GM21825 (cell line): Measurements from ENCODE around the gene FHDC1.

Experiments
- ATAC-seq: cut with Tn5 transposase; IDR thresholded peaks from one replicate; pipeline ENCODE4 v1.9.1; 2021; ENCODE audit warnings: mild to moderate bottlenecking, moderate library complexity; ENCODE audit not compliant: unreplicated experiment

FHDC1 gene

GRCh38 chr4:152956650-152957436, 20.7 kb downstream of the FHDC1 start:
- ATAC-seq, result no peak

GRCh38 chr4:152957437-152958171, 21.5 kb downstream of the FHDC1 start:
- ATAC-seq, result no peak

- no peak for ATAC-seq
Observed at GRCh38 chr4:152959080-152959479, 23.0 kb downstream of the FHDC1 start.

- no peak for ATAC-seq
Observed at GRCh38 chr4:152960082-152960481, 24.0 kb downstream of the FHDC1 start.

DNA sequence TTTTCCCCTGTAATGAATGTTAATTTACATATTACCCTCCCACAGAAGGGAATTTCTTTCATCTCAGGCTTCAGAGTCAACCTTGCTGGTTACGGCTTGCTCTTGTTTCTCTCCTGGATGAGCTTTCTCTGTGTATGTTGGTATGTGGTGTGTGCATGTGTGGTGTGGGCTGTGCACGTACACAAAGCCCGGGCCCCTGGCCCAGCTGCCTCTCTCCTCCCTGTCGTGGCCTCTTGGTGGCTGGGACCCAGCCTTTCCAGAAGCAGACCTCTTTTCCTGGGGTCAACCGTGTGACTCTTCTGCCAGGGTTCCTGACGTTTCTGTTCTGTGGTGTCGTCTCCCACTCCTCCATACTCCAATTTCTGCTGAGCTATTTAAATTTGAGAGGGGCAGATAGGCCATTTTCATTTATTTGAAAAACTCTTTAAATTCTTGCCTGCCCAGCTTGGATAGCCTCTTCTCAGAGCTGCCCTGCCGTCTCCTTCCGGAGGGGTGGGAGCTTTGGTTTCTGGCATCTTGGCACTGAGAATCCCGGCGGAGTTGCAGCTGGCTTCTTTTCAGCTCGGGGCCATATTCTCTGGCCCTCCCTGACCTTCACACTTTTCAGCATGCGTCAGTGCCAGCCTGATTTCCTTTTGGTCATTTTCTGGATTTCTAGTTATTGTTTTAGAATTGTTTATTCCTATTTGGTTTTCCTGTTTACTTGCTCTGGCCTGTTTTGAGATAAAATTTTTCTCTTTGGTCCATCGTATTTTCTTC, 25.1 kb downstream of the FHDC1 start:
- ATAC-seq, result no peak

DNA sequence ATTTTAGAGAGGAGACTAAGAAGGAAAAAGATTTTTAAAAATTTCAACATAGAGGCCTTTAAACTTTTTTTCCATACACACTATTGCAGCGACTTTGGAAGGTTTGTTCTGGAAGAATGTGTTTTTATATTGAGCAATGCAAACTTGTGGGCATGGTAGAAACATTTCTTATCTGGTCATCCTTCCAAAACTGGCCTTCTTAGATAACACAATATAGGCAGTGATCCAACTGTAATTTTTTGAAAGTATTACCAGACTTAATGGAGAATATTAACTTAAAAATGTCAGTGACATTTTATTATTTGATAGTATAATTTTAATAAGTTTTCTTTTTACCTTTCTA, 25.6 kb downstream of the FHDC1 start:
- ATAC-seq, result no peak

- ATAC-seq, result no peak
Observed at GRCh38 chr4:152962150-152962549, 26.0 kb downstream of the FHDC1 start.

- ATAC-seq, result no peak
Observed at GRCh38 chr4:152964335-152964734, 28.2 kb downstream of the FHDC1 start.

DNA sequence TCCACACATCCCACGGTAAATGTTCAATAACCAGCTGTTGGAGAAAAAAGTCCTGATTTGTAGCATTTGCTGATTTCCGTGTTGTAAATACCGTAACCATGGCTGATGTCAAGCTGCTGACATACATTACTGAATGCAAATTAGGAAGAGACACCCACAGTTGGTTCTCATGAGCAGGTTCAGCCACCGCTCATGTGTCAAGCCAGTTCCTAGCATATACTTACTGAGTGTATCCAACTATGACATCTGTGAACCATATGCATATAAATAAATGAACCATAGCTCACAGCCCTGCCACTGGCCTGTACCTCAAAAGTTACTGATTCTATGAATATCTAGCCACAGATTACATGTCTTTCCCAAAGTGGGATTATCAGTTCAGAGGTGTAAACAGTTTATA, 29.5 kb downstream of the FHDC1 start:
- ATAC-seq, result peak; percentile 58

DNA sequence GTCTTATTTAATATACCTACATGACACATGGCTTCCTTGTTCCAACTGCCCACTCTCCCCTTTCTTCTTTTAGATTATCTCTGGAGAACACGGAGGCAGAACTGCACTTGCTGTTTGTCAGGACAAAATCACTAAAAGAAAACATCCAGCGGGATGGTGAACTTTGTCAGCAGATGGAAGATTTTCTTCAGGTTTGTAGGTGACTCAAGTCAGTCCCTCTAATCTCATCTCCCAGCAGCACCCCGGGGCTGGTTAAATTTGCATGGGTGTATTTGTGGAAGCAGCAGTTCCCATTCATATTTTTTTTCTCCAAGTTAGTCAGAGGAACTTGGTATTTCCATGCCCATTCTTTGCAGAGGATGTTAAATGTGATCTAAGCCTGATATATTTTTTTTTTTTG, 31.8 kb downstream of the FHDC1 start:
- no peak for ATAC-seq

- no peak for ATAC-seq
Observed at GRCh38 chr4:152968806-152969394, 32.8 kb downstream of the FHDC1 start.

DNA sequence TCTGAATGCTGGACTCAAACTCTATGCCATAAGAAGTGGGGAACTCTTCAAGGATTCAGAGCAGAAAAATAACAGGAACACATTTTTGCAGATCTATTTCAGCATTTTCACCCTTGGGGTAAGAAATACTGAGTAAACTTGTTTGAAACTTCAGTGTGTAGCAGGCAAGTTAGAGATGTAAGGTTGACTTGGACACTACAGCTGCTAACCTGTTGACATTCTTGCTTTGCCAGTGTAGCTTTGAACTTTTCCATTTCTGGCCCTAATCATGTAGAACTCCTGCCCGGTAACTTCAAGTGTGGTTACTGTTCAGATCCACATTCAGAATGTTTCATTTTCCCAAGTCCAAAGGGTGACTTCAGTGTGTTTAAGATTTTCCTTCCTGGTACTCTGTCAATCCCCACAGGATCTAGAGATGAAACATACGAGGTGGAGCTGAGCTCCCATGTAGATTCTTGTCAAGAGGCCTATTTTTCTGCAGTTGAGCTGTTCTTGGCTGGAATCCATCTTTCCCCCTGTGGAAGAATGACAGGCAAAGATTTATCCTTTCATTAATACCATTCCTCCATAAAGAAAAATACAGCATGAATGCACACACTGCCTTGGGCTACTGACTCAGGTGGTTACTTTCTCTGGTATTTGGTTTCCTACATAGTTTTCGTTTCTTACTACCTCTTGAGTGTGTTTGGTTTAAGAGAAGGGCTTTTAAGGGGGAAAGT, 34.1 kb downstream of the FHDC1 start:
- ATAC-seq, result no peak

DNA sequence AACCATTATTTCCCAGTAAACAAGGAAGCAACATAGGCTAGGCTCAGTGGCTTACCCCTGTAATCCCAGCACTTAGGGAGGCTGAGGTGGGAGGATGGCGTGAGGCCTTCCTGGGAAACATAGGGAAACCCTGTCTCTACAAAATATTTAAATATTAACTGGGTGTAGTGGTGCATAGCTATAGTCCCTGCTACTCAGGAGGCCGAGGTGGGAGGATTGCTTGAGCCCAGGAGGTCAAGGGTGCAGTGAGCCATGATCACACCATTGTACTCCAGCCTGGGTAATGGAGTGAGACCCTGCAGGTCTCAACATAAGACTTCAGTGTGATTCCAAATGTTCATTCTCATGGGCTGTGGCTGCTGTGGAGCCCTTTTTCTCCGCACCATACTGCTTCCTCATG, 34.9 kb downstream of the FHDC1 start:
- ATAC-seq, result no peak

DNA sequence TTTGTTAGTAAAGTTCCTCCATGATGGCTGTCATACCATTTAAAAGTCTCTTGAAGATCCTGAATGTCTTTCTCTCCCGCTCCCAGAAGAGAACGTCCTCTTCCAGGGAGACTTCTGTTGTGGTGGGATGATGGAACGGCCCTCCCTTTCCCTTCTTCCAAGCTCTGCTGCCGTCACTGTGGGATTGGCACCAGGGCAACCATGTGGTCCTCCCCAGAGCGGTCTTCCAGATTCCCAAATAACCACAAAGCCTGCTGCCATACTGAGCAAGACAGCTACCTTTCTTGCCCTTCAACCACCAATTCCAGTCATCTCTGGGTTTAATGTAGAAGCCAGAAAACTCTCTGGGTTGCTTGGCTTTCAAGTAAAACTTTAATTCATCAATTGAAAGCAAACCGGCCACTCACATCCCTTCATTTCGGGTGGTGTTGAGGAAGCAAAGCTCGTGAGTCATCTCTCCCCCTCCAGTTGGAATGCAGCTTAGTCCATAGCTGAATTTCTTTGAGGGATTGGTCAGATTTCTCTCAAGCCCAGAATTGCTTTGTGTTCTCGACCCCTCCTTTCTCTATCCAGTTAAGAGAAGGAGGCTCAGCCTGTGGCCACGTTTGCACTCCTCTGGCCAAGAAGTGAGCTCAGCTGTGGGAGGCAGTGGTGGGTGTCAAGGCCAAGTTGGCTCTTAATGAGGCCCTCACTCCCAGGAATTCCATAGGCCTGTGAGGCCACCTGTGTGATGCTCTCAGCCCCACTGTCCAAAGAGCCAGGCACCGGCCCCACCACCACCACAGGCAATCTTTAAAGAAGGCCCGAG, 36.9 kb downstream of the FHDC1 start:
- no peak for ATAC-seq

- no peak for ATAC-seq
Observed at GRCh38 chr4:152973629-152974467, 37.7 kb downstream of the FHDC1 start.

- no peak for ATAC-seq
Observed at GRCh38 chr4:152974468-152975379, 38.6 kb downstream of the FHDC1 start.

DNA sequence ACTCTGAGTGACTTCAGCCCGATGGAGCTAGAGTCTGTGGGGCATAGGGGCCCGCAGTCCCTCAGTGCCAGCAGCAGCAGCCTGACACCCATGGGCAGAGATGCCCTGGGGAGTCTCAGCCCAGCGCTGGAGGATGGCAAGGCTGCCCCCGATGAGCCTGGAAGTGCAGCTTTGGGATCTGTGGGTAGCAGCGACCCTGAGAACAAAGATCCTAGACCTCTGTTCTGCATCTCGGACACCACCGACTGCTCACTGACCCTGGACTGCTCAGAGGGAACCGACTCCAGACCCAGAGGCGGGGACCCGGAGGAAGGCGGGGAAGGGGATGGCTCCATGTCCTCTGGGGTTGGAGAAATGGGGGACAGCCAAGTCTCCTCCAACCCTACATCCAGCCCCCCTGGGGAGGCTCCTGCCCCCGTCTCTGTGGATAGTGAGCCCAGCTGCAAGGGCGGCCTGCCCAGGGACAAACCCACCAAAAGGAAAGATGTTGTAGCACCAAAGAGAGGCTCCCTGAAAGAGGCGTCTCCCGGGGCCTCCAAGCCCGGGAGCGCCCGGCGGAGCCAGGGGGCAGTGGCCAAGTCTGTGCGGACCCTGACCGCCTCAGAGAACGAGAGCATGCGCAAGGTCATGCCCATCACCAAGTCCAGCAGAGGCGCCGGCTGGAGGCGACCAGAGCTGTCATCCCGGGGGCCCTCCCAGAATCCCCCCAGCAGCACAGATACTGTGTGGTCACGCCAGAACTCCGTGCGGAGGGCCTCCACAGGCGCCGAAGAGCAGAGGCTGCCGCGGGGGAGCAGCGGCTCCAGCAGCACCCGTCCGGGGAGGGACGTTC, 39.5 kb downstream of the FHDC1 start:
- ATAC-seq, result no peak
